ENCODE data around the gene HSD17B2.

Gene HSD17B2

DNA sequence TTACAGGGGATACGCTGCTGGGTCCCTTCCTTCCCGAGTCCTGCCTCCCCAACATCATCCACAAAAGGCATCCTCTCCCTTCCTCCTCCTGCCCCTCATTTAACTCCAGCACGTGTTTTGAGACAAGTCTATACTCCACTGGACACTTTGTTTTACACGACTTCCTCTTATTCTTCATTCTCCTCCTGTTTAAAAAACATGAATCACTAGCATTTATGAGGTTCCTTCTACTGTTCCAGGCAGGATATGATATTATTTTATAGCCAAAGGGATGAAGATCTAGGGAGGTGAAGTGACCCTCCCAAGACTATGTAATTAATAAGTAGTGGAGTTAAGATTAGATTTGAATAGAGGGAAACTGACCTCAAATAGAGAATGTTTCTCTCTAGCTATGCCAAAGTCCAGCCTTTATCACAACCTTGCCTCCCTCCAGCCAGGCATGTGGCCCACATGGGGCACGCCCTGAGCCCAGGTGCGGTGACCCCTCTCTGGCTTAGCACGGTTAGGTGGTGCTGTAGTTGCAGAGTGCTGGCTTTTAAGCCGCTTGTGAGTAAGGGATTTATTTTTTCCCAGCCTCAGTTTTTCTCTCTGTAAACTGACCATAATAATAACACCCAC, 1.3 kb upstream of the HSD17B2 start:
- no peaks in the 10 kb centered on the region for H3K9me3 ChIP-seq
- H3K27ac ChIP-seq: no peak overlapping the region
- TF ChIP-seq Cebpa-rat (IDR thresholded peaks at IDR 0.05): no peak
- H3K27me3 ChIP-seq: no peaks in the 10 kb centered on the region
- no peak overlapping the region for H3K9ac ChIP-seq
- H4K20me1 ChIP-seq: no peaks in the 10 kb centered on the region
- H3K36me3 ChIP-seq: no peaks in the 10 kb centered on the region
- no peak overlapping the region for H3K4me3 ChIP-seq
- H3K4me1 ChIP-seq: peaks cover 11% of the 10 kb centered on the region
- peak overlapping the region; percentile 41 for H3K4me2 ChIP-seq

- H3K4me1 ChIP-seq: peaks cover 11% of the 10 kb centered on the region
- no peak overlapping the region for H3K27ac ChIP-seq
- H3K36me3 ChIP-seq: no peaks in the 10 kb centered on the region
- no peaks in the 10 kb centered on the region for H3K27me3 ChIP-seq
- no peak overlapping the region for H3K9ac ChIP-seq
- no peak overlapping the region for H3K4me2 ChIP-seq
- TF ChIP-seq Cebpa-rat (IDR thresholded peaks at IDR 0.05): no peak
- H4K20me1 ChIP-seq: no peaks in the 10 kb centered on the region
- H3K4me3 ChIP-seq: no peak overlapping the region
- H3K9me3 ChIP-seq: no peaks in the 10 kb centered on the region
These were observed 2.2 kb downstream of the HSD17B2 start for GRCh38 chr16:82037251-82037650.

DNA sequence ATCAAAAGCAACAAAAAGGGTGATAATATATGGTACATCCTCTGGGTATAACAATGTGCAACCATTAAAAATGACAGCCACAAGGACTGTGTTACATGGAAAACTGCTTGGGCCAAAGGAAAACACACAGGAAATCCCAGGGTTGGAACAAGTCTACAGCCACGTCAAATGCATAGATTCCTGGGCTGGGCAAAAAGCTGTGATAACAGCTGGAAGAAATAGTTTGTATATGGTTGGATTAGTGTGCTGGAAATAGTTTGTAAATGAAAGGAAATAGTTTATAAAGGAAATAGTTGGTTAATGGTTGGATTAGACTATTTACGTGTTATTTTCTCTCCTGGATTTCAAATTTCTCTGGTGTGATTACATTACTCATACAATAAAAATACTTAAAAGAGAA, 2.6 kb downstream of the HSD17B2 start:
- no peaks in the 10 kb centered on the region for H4K20me1 ChIP-seq
- no peak overlapping the region for H3K27ac ChIP-seq
- H3K4me2 ChIP-seq: no peak overlapping the region
- no peak overlapping the region for H3K9ac ChIP-seq
- H3K4me3 ChIP-seq: no peak overlapping the region
- H3K9me3 ChIP-seq: no peaks in the 10 kb centered on the region
- no peaks in the 10 kb centered on the region for H3K36me3 ChIP-seq
- peaks cover 10% of the 10 kb centered on the region for H3K4me1 ChIP-seq
- H3K27me3 ChIP-seq: no peaks in the 10 kb centered on the region
- TF ChIP-seq Cebpa-rat (IDR thresholded peaks at IDR 0.05): no peak

DNA sequence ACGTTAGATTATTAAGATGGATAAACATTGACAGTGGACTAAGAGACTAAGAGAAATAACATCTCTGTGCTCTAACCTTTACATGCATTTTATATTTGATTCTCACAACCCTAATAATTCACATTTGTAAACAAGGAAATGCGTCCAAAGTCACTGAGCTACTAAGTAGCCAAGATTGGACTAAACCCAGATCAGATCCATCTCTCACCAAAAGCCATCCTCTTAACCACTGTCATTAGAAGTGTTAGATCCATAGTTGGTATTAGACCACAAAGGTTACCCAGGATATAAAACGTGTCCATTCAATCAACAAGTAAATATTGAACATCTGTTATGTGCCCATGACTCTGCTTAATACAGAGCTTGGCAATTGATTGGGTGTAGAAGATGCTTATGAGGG, 5.2 kb downstream of the HSD17B2 start:
- Histone ChIP-seq H3K4me2 (no peak overlapping the region), H3K4me1 (no peaks in the 10 kb centered on the region), H3K9ac (no peak overlapping the region), H3K36me3 (no peaks in the 10 kb centered on the region), H3K9me3 (no peaks in the 10 kb centered on the region), H4K20me1 (no peaks in the 10 kb centered on the region), H3K27ac (no peak overlapping the region), H3K4me3 (no peak overlapping the region), H3K27me3 (no peaks in the 10 kb centered on the region)
- no peak for TF ChIP-seq Cebpa-rat (IDR thresholded peaks at IDR 0.05)

- no peak for TF ChIP-seq Cebpa-rat (IDR thresholded peaks at IDR 0.05)
- no peak overlapping the region for H3K27ac ChIP-seq
- no peaks in the 10 kb centered on the region for H3K9me3 ChIP-seq
These were observed 6.5 kb downstream of the HSD17B2 start for GRCh38 chr16:82041542-82041941.

DNA sequence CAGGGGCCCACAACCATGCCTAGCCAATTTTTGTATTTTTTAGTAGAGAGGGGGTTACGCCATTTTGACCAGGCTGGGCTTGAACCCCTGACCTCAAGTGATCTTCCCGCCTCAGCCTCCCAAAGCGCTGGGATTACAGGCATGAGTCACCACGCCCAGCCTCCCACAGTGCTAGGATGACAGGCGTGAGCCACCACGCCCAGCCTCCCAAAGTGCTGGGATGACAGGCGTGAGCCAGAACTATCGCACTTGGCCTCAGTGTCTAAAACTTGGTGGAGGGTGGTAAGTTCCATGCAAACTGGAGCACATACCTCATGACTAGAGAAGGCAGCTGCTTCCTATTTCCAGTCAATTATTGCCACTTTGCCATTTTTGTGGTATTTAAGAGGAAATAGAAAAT, 7.1 kb downstream of the HSD17B2 start:
- TF ChIP-seq Cebpa-rat (IDR thresholded peaks at IDR 0.05): no peak
- Histone ChIP-seq H3K4me1 (no peaks in the 10 kb centered on the region), H3K9ac (no peak overlapping the region), H4K20me1 (no peaks in the 10 kb centered on the region), H3K4me2 (no peak overlapping the region), H3K9me3 (no peaks in the 10 kb centered on the region), H3K27me3 (no peaks in the 10 kb centered on the region), H3K27ac (no peak overlapping the region), H3K36me3 (no peaks in the 10 kb centered on the region), H3K4me3 (no peak overlapping the region)

More at GRCh38 chr16:82041542-82041941, 6.5 kb downstream of the HSD17B2 start:
- Histone ChIP-seq H3K9ac (no peak overlapping the region), H3K36me3 (no peaks in the 10 kb centered on the region), H3K4me1 (no peaks in the 10 kb centered on the region), H3K4me3 (no peak overlapping the region), H3K4me2 (no peak overlapping the region), H4K20me1 (no peaks in the 10 kb centered on the region), H3K27me3 (no peaks in the 10 kb centered on the region)

GRCh38 chr16:82042846-82043245, 7.8 kb downstream of the HSD17B2 start:
- Histone ChIP-seq H3K4me1 (no peaks in the 10 kb centered on the region), H4K20me1 (no peaks in the 10 kb centered on the region), H3K27ac (no peak overlapping the region), H3K27me3 (no peaks in the 10 kb centered on the region), H3K4me2 (no peak overlapping the region), H3K36me3 (no peaks in the 10 kb centered on the region), H3K9me3 (no peaks in the 10 kb centered on the region), H3K9ac (no peak overlapping the region), H3K4me3 (no peak overlapping the region)
- no peak for TF ChIP-seq Cebpa-rat (IDR thresholded peaks at IDR 0.05)

- Histone ChIP-seq H3K27ac (no peak overlapping the region), H3K4me3 (no peak overlapping the region), H3K9ac (no peak overlapping the region), H3K4me2 (no peak overlapping the region), H4K20me1 (no peaks in the 10 kb centered on the region), H3K9me3 (no peaks in the 10 kb centered on the region), H3K36me3 (no peaks in the 10 kb centered on the region), H3K27me3 (no peaks in the 10 kb centered on the region), H3K4me1 (no peaks in the 10 kb centered on the region)
- no peak for TF ChIP-seq Cebpa-rat (IDR thresholded peaks at IDR 0.05)
These were observed 8.9 kb downstream of the HSD17B2 start for GRCh38 chr16:82043680-82044584.

GRCh38 chr16:82044585-82044911, 9.5 kb downstream of the HSD17B2 start:
- H3K9ac ChIP-seq: no peak overlapping the region
- H3K4me1 ChIP-seq: no peaks in the 10 kb centered on the region
- no peak for TF ChIP-seq Cebpa-rat (IDR thresholded peaks at IDR 0.05)
- H3K27me3 ChIP-seq: no peaks in the 10 kb centered on the region
- H3K9me3 ChIP-seq: no peaks in the 10 kb centered on the region
- no peaks in the 10 kb centered on the region for H3K36me3 ChIP-seq
- no peak overlapping the region for H3K4me2 ChIP-seq
- no peaks in the 10 kb centered on the region for H4K20me1 ChIP-seq
- no peak overlapping the region for H3K27ac ChIP-seq
- H3K4me3 ChIP-seq: no peak overlapping the region

GRCh38 chr16:82045465-82045864, 10.4 kb downstream of the HSD17B2 start:
- Histone ChIP-seq H3K36me3 (no peaks in the 10 kb centered on the region), H3K27me3 (no peaks in the 10 kb centered on the region), H3K4me1 (no peaks in the 10 kb centered on the region), H3K9ac (no peak overlapping the region), H3K4me2 (no peak overlapping the region), H4K20me1 (no peaks in the 10 kb centered on the region), H3K9me3 (no peaks in the 10 kb centered on the region), H3K4me3 (no peak overlapping the region), H3K27ac (no peak overlapping the region)
- no peak for TF ChIP-seq Cebpa-rat (IDR thresholded peaks at IDR 0.05)
